Measurements from ENCODE around the gene SMPD1.

DNA sequence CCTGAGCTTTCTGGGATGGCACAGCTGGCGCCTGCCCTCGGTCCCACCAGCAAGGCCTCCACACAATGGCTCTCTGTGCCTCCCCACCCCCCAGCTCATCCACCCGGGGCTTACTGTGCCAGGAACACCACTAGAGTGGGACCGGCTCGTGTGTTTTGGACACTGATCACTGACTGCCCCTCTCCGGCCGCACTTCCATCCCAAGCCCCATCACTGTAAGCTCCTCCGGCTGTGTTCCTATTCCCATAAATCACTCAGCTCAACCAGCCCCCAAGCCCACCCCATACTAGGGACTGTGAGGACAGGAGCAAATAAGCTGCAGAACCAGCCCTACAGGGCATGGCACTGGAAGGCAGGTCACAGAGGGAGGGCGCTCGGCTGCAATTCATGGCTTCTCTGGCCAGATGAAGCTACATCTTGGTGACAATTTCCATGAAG, 21.3 kb downstream of the SMPD1 start:
- TF ChIP-seq POLR2A (IDR thresholded peaks at IDR 0.05) = no peak
- TF ChIP-seq, protein P1, sequence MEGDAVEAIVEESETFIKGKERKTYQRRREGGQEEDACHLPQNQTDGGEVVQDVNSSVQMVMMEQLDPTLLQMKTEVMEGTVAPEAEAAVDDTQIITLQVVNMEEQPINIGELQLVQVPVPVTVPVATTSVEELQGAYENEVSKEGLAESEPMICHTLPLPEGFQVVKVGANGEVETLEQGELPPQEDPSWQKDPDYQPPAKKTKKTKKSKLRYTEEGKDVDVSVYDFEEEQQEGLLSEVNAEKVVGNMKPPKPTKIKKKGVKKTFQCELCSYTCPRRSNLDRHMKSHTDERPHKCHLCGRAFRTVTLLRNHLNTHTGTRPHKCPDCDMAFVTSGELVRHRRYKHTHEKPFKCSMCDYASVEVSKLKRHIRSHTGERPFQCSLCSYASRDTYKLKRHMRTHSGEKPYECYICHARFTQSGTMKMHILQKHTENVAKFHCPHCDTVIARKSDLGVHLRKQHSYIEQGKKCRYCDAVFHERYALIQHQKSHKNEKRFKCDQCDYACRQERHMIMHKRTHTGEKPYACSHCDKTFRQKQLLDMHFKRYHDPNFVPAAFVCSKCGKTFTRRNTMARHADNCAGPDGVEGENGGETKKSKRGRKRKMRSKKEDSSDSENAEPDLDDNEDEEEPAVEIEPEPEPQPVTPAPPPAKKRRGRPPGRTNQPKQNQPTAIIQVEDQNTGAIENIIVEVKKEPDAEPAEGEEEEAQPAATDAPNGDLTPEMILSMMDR (IDR thresholded peaks at IDR 0.05) = no peak
- no peak for TF ChIP-seq POLR2AphosphoS5 (IDR thresholded peaks at IDR 0.05; ENCODE audit: insufficient read depth in 1 of 2, low read depth in 1 of 2)
